SK-N-SH treated with all-trans-retinoic acid at 6 μM for 48 hours (cell line): ENCODE measurements around the gene MDC1.

Experiments used
- ATAC-seq: fragments of 200-7000 bp; cut with Tn5 transposase; 3 replicates; pipeline ENCODE4 v1.9.1; 2020; ENCODE audit warnings: mild to moderate bottlenecking, moderate library complexity
- ARNTL ChIP-seq: fragments of 450-650 bp; formaldehyde crosslinking; IDR thresholded peaks from 2 replicates; pipeline ENCODE4 v1.5.0; 2020; ENCODE audit warnings: low read depth, mild to moderate bottlenecking, moderate library complexity, borderline replicate concordance
- BACH2 ChIP-seq: fragments of 250-450 bp; sonication (Bioruptor Pico); IDR thresholded peaks from 2 replicates; pipeline ENCODE4 v1.9.0; 2021; ENCODE audit warnings: mild to moderate bottlenecking, borderline replicate concordance
- CREB5 ChIP-seq: fragments of 250-450 bp; sonication (Bioruptor Pico); IDR thresholded peaks from 2 replicates; pipeline ENCODE4 v1.5.1; 2020; ENCODE audit warnings: low read depth, mild to moderate bottlenecking, moderate library complexity
- CSDC2 ChIP-seq: fragments of 250-450 bp; sonication (Bioruptor Pico); IDR thresholded peaks from 2 replicates; pipeline ENCODE4 v1.5.0; 2020; ENCODE audit warnings: mild to moderate bottlenecking, moderate library complexity
- ESRRG ChIP-seq: fragments of 250-450 bp; sonication (Bioruptor Pico); IDR thresholded peaks from 2 replicates; pipeline ENCODE4 v1.6.1; 2021; ENCODE audit warnings: mild to moderate bottlenecking
- GLIS3 ChIP-seq: fragments of 250-450 bp; sonication (Bioruptor Pico); IDR thresholded peaks from 2 replicates; pipeline ENCODE4 v1.5.0; 2020; ENCODE audit warnings: mild to moderate bottlenecking, moderate library complexity
- ISL1 ChIP-seq: fragments of 250-450 bp; sonication (Bioruptor Pico); IDR thresholded peaks from 2 replicates; pipeline ENCODE4 v2.1.2; 2022; ENCODE audit warnings: mild to moderate bottlenecking, moderate library complexity
- PPARA ChIP-seq: fragments of 250-450 bp; sonication (Bioruptor Pico); IDR thresholded peaks from 2 replicates; pipeline ENCODE4 v1.5.0; 2020; ENCODE audit warnings: mild to moderate bottlenecking, borderline replicate concordance
- RARB ChIP-seq: fragments of 250-450 bp; sonication (Bioruptor Pico); IDR thresholded peaks from 2 replicates; pipeline ENCODE4 v1.8.0; 2021; ENCODE audit warnings: mild to moderate bottlenecking, moderate library complexity
- SNAI2 ChIP-seq: fragments of 250-450 bp; sonication (Bioruptor Pico); IDR thresholded peaks from 2 replicates; pipeline ENCODE4 v1.5.0; 2020; ENCODE audit warnings: mild to moderate bottlenecking, moderate library complexity
- TCF4 ChIP-seq: fragments of 250-450 bp; sonication (Bioruptor Pico); IDR thresholded peaks from 2 replicates; pipeline ENCODE4 v1.8.0; 2021; ENCODE audit warnings: mild to moderate bottlenecking, moderate library complexity, borderline replicate concordance
- TSHZ2 ChIP-seq: fragments of 250-450 bp; sonication (Bioruptor Pico); IDR thresholded peaks from 2 replicates; pipeline ENCODE4 v1.5.0; 2020; ENCODE audit warnings: mild to moderate bottlenecking, moderate library complexity
- ZFP3 ChIP-seq: fragments of 250-450 bp; sonication (Bioruptor Pico); IDR thresholded peaks from 2 replicates; pipeline ENCODE4 v1.5.0; 2020; ENCODE audit warnings: mild to moderate bottlenecking, moderate library complexity
- ZFP30 ChIP-seq: fragments of 450-650 bp; formaldehyde crosslinking; IDR thresholded peaks from 2 replicates; pipeline ENCODE4 v1.5.0; 2022; ENCODE audit warnings: mild to moderate bottlenecking, moderate library complexity
- ZNF565 ChIP-seq: fragments of 450-650 bp; formaldehyde crosslinking; conservative IDR thresholded peaks from 2 replicates; pipeline ENCODE4 v1.5.0; 2020; ENCODE audit warnings: low read depth, mild to moderate bottlenecking, moderate library complexity
- ZNF70 ChIP-seq: fragments of 450-650 bp; formaldehyde crosslinking; IDR thresholded peaks from 2 replicates; pipeline ENCODE4 v1.5.0; 2020; ENCODE audit warnings: mild to moderate bottlenecking, moderate library complexity
- ZNF8 ChIP-seq: fragments of 450-650 bp; formaldehyde crosslinking; IDR thresholded peaks from 2 replicates; pipeline ENCODE4 v1.5.0; 2020; ENCODE audit warnings: mild to moderate bottlenecking, moderate library complexity
- TF ChIP-seq, protein P1 (sequence below): fragments of 250-450 bp; sonication (Bioruptor Pico); IDR thresholded peaks from 2 replicates; pipeline ENCODE4 v1.8.0; 2021; ENCODE audit warnings: low read depth, mild to moderate bottlenecking, moderate library complexity, borderline replicate concordance
- TF ChIP-seq, protein P2 (sequence below): fragments of 250-450 bp; sonication (Bioruptor Pico); IDR thresholded peaks from 2 replicates; pipeline ENCODE4 v1.8.0; 2020; ENCODE audit warnings: mild to moderate bottlenecking, moderate library complexity, borderline replicate concordance
- TF ChIP-seq, protein P3 (sequence below): fragments of 250-450 bp; sonication (Bioruptor Pico); IDR thresholded peaks from 2 replicates; pipeline ENCODE4 v1.5.1; 2021; ENCODE audit warnings: mild to moderate bottlenecking, moderate library complexity

Gene MDC1

GRCh38 chr6:30741063-30741779, 24.1 kb upstream of the MDC1 start:
- TF ChIP-seq ISL1 = no peak
- TF ChIP-seq TSHZ2 (CRISPR knock-in tag) = no peak
- TF ChIP-seq PPARA (CRISPR knock-in tag) = no peak
- 0 out of 2 replicates have a peak, but pooled peaks have one; percentile 49 for TF ChIP-seq SNAI2 (CRISPR knock-in tag)
- TF ChIP-seq ZNF70 (CRISPR knock-in tag) = no peak
- no peak for ATAC-seq

DNA sequence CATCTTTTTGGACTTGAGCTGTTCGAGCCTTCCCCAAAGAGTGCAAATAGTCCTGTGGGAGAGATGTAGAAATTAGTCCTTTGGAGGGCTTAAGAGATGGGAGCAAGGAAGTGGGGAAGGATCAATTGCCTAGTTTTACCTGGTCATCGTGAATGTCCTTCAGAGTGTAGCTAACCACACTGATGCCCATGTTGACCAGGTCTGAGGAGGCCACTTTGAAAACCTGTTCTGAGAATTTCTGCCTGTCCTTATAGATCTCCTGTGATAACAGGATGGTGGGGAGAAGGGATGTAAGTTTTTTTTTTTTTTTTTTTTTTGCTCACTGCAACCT, 23.4 kb upstream of the MDC1 start:
- ATAC-seq = no peak
- TF ChIP-seq CSDC2 = no peak
- no peak for TF ChIP-seq RARB (CRISPR knock-in tag)
- no peak for TF ChIP-seq ZFP30 (CRISPR knock-in tag)

GRCh38 chr6:30738532-30738931, 21.5 kb upstream of the MDC1 start:
- no peak for TF ChIP-seq ZNF565 (CRISPR knock-in tag)
- TF ChIP-seq ZFP3 (CRISPR knock-in tag) = no peak
- TF ChIP-seq, protein P1, sequence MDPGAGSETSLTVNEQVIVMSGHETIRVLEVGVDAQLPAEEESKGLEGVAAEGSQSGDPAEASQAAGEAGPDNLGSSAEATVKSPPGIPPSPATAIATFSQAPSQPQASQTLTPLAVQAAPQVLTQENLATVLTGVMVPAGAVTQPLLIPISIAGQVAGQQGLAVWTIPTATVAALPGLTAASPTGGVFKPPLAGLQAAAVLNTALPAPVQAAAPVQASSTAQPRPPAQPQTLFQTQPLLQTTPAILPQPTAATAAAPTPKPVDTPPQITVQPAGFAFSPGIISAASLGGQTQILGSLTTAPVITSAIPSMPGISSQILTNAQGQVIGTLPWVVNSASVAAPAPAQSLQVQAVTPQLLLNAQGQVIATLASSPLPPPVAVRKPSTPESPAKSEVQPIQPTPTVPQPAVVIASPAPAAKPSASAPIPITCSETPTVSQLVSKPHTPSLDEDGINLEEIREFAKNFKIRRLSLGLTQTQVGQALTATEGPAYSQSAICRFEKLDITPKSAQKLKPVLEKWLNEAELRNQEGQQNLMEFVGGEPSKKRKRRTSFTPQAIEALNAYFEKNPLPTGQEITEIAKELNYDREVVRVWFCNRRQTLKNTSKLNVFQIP (CRISPR knock-in tag) = no peak
- no peak for TF ChIP-seq ARNTL (CRISPR knock-in tag)
- no peak for TF ChIP-seq TSHZ2 (CRISPR knock-in tag)
- no peak for ATAC-seq

- no peak for ATAC-seq
- TF ChIP-seq, protein P1 (CRISPR knock-in tag) = no peak
- TF ChIP-seq ZFP30 (CRISPR knock-in tag) (no peak), ZNF8 (CRISPR knock-in tag) (no peak), ZFP3 (CRISPR knock-in tag) (no peak), ESRRG (no peak), CREB5 (no peak), PPARA (CRISPR knock-in tag) (no peak), BACH2 (CRISPR knock-in tag) (no peak), TCF4 (no peak), GLIS3 (CRISPR knock-in tag) (no peak), RARB (CRISPR knock-in tag) (no peak), ZNF70 (CRISPR knock-in tag) (no peak), ZNF565 (CRISPR knock-in tag) (no peak)
- TF ChIP-seq, protein P2, sequence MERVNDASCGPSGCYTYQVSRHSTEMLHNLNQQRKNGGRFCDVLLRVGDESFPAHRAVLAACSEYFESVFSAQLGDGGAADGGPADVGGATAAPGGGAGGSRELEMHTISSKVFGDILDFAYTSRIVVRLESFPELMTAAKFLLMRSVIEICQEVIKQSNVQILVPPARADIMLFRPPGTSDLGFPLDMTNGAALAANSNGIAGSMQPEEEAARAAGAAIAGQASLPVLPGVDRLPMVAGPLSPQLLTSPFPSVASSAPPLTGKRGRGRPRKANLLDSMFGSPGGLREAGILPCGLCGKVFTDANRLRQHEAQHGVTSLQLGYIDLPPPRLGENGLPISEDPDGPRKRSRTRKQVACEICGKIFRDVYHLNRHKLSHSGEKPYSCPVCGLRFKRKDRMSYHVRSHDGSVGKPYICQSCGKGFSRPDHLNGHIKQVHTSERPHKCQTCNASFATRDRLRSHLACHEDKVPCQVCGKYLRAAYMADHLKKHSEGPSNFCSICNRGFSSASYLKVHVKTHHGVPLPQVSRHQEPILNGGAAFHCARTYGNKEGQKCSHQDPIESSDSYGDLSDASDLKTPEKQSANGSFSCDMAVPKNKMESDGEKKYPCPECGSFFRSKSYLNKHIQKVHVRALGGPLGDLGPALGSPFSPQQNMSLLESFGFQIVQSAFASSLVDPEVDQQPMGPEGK (CRISPR knock-in tag) = no peak
- TF ChIP-seq, protein P3, sequence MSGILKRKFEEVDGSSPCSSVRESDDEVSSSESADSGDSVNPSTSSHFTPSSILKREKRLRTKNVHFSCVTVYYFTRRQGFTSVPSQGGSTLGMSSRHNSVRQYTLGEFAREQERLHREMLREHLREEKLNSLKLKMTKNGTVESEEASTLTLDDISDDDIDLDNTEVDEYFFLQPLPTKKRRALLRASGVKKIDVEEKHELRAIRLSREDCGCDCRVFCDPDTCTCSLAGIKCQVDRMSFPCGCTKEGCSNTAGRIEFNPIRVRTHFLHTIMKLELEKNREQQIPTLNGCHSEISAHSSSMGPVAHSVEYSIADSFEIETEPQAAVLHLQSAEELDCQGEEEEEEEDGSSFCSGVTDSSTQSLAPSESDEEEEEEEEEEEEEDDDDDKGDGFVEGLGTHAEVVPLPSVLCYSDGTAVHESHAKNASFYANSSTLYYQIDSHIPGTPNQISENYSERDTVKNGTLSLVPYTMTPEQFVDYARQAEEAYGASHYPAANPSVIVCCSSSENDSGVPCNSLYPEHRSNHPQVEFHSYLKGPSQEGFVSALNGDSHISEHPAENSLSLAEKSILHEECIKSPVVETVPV (CRISPR knock-in tag) = no peak
Observed at GRCh38 chr6:30735668-30736314, 18.7 kb upstream of the MDC1 start.
